Caco-2 (cell line): ENCODE results near the gene FGF22. TPM values are rescaled to one million over a fixed set of nuclear protein-coding genes. Genes with fewer than 3 reads are reported as not detected.

ENCODE experiments used
- BruUV-seq: library from RNA; stranded (reverse); fragments of 400-500 nt; replicated peaks from 2 replicates; lab custom pipeline; 2021; lab: Mats Ljungman, UMichigan
- CTCF ChIA-PET: fragments of 300-600 bp; sonication (Branson Sonifier 250); formaldehyde crosslinking; loops from one replicate; lab custom pipeline; 2022; ENCODE audit warnings: antibody characterized with exemption; lab: Charles Lee
- POLR2A ChIA-PET: fragments of 300-600 bp; sonication (Branson Sonifier 250); formaldehyde crosslinking; loops from one replicate; lab custom pipeline; 2022; ENCODE audit warnings: antibody characterized with exemption; lab: Charles Lee
- DNase-seq, 2 experiments: peaks; one replicate each; pipeline versions ENCODE4 v3.0.0 to v3.0.0-alpha.2; 2020 to 2022
- H3K27me3 ChIP-seq: replicated peaks from 2 replicates; pipeline ENCODE4 v1.6.0; 2011; ENCODE audit warnings: low read length; ENCODE audit not compliant: control insufficient read depth, insufficient read depth
- H3K36me3 ChIP-seq: 2 replicates; pipeline ENCODE4 v1.5.1; 2011; ENCODE audit warnings: low read length; ENCODE audit not compliant: control insufficient read depth, insufficient read depth
- H3K4me1 ChIP-seq: fragments of 250-450 bp; sonication (Bioruptor Pico); 2 replicates; pipeline ENCODE4 v1.5.1; 2020; ENCODE audit warnings: mild to moderate bottlenecking
- H3K4me3 ChIP-seq: 2 replicates; pipeline ENCODE4 v1.5.1; 2011; ENCODE audit warnings: low read depth, mild to moderate bottlenecking, control low read depth, low read length
- H3K9me3 ChIP-seq: fragments of 250-450 bp; sonication (Bioruptor Pico); 2 replicates; pipeline ENCODE4 v1.5.1; 2020; ENCODE audit warnings: mild to moderate bottlenecking, moderate library complexity
- H3K27ac Mint-ChIP-seq: one replicate; pipeline ENCODE4 v1.8.0; 2022; ENCODE audit warnings: mixed read lengths; ENCODE audit not compliant: unreplicated experiment
- H3K27me3 Mint-ChIP-seq: one replicate; pipeline ENCODE4 v1.8.0; 2022; ENCODE audit warnings: mixed read lengths; ENCODE audit not compliant: insufficient read depth, unreplicated experiment
- H3K36me3 Mint-ChIP-seq: one replicate; pipeline ENCODE4 v1.8.0; 2022; ENCODE audit warnings: mild to moderate bottlenecking, mixed read lengths; ENCODE audit not compliant: insufficient read depth, unreplicated experiment
- H3K4me1 Mint-ChIP-seq: one replicate; pipeline ENCODE4 v1.8.0; 2022; ENCODE audit warnings: low read depth, mixed read lengths; ENCODE audit not compliant: unreplicated experiment
- H3K4me3 Mint-ChIP-seq: one replicate; pipeline ENCODE4 v1.8.0; 2022; ENCODE audit warnings: mild to moderate bottlenecking, moderate library complexity, mixed read lengths; ENCODE audit not compliant: unreplicated experiment
- H3K9me3 Mint-ChIP-seq: one replicate; pipeline ENCODE4 v1.8.0; 2022; ENCODE audit warnings: mixed read lengths; ENCODE audit not compliant: unreplicated experiment
- intact Hi-C: fragments of 100-400 bp; cut with micrococcal nuclease; formaldehyde crosslinking; loops from one replicate; pipeline ENCODE4 v1.10.0; 2022; ENCODE audit not compliant: unreplicated experiment
- total RNA-seq: library from RNA; stranded (reverse); gene quantifications from 2 replicates; pipeline ENCODE4 v1.2.3, GENCODE V29; 2022
- TF ChIP-seq, protein P1 (sequence below), 2 experiments: fragments of 200-600 bp in 1 of 2; IDR thresholded peaks; 1 replicate in 1 of 2; 2 replicates in 1 of 2; pipeline versions ENCODE4 v1.5.1 to v1.8.0; 2011 to 2022; ENCODE audit warnings: antibody characterized with exemption in 1 of 2, control low read depth in 1 of 2, inconsistent platforms in 1 of 2, low read depth in 1 of 2, low read length in 1 of 2, mild to moderate bottlenecking in 1 of 2, moderate library complexity in 1 of 2; ENCODE audit not compliant: insufficient read depth in 1 of 2, severe bottlenecking in 1 of 2, unreplicated experiment in 1 of 2

The FGF22 gene
- total RNA-seq, 1 experiment from 2014 or later = 0.68 TPM

DNA sequence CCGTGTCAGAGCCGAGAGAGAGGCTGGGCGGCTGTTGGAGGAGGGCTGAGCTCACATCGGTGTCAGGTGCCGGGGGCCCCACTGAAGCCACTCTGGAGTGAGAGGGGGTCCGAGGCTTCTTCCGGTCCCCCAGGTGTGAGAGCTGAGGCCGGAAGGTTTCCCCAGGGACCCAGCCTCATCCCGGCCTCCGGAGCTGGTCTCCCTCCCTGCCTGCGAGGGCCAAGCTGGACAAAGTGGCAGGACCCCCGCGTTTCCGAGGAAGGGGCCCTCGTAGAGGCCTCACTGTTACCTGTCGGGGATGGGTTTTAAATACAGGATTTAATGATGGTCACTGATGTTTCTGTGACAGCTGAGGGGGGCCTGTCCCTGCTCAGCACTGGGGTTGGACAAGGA is 43.4 kb upstream of the FGF22 start:
- Histone ChIP-seq H3K27me3 (0 out of 2 replicates have a peak, but pooled peaks cover under 1% of the 10 kb centered on the region), H3K4me3 (no peak overlapping the region), H3K4me1 (peaks cover 2% of the 10 kb centered on the region; the same call in 1 of the 2 replicates), H3K36me3 (no peaks in the 10 kb centered on the region), H3K9me3 (no peaks in the 10 kb centered on the region)
- TF ChIP-seq, protein P1, sequence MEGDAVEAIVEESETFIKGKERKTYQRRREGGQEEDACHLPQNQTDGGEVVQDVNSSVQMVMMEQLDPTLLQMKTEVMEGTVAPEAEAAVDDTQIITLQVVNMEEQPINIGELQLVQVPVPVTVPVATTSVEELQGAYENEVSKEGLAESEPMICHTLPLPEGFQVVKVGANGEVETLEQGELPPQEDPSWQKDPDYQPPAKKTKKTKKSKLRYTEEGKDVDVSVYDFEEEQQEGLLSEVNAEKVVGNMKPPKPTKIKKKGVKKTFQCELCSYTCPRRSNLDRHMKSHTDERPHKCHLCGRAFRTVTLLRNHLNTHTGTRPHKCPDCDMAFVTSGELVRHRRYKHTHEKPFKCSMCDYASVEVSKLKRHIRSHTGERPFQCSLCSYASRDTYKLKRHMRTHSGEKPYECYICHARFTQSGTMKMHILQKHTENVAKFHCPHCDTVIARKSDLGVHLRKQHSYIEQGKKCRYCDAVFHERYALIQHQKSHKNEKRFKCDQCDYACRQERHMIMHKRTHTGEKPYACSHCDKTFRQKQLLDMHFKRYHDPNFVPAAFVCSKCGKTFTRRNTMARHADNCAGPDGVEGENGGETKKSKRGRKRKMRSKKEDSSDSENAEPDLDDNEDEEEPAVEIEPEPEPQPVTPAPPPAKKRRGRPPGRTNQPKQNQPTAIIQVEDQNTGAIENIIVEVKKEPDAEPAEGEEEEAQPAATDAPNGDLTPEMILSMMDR (IDR thresholded peaks at IDR 0.05; ENCODE audit: insufficient read depth in 1 of 2, low read depth in 1 of 2, low read length in 1 of 2, severe bottlenecking in 1 of 2, unreplicated experiment in 1 of 2) = no peak
- H3K27ac Mint-ChIP-seq = no peak overlapping the region
- no peaks in the 10 kb centered on the region for H3K4me1 Mint-ChIP-seq
- no peaks in the 10 kb centered on the region for H3K9me3 Mint-ChIP-seq
- BruUV-seq = no TSS peak
- intact Hi-C loops = no loop called here
- H3K4me3 Mint-ChIP-seq = no peak overlapping the region
- DNase-seq = no peak
- ChIA-PET CTCF (no interaction called here), POLR2A (no interaction called here)
- peaks cover 2% of the 10 kb centered on the region for H3K36me3 Mint-ChIP-seq
- H3K27me3 Mint-ChIP-seq = peaks cover 5% of the 10 kb centered on the region

DNA sequence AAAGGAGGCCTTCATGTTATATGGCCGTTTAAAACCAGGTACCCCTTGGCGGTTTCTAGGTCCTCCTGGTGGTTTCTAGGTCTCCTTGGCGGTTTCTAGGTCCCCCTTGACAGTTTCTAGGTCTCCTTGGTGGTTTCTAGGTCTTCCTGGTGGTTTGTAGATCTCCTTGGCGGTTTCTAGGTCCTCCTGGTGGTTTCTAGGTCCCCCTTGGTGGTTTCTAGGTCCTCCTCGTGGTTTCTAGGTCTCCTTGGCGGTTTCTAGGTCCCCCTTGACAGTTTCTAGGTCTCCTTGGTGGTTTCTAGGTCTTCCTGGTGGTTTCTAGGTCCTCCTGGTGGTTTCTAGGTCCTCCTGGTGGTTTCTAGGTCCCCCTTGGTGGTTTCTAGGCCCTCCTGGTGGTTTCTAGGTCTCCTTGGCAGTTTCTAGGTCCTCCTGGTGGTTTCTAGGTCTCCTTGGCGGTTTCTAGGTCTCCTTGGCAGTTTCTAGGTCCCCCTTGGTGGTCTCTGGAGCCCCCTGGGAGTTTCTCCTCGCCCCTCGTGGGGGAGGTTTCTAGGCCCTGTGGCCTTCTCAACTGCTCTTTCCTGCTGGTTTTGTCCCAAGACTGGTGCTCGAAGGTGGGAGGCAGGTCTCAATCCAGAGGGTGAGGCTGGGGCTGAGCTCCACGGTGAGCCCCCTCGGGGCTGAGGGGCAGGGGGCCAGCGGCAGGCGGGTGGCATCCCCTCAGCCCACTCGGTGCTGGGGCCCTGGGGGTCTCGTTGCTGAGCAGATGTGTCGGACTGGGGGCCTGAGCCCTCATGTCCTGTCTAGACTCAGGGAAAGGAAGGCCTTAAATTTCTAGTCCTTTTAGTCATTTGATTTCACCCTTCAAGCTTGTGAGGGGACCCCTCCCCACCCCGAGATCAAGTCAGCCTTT is 42.0 kb upstream of the FGF22 start:
- DNase-seq = no peak
- POLR2A ChIA-PET = no interaction called here
- no peaks in the 10 kb centered on the region for H3K9me3 Mint-ChIP-seq

GRCh38 chr19:601310-601709 is 38.4 kb upstream of the FGF22 start:
- intact Hi-C loops = no loop called here
- BruUV-seq = no TSS peak
- H3K4me1 Mint-ChIP-seq = no peaks in the 10 kb centered on the region
- DNase-seq = no peak
- H3K27ac Mint-ChIP-seq = no peak overlapping the region
- CTCF ChIA-PET = no interaction called here
- TF ChIP-seq, protein P1 (IDR thresholded peaks at IDR 0.05; ENCODE audit: insufficient read depth in 1 of 2, low read depth in 1 of 2, low read length in 1 of 2, severe bottlenecking in 1 of 2, unreplicated experiment in 1 of 2) = no peak
- Histone ChIP-seq H3K4me1 (no peaks in the 10 kb centered on the region), H3K4me3 (no peak overlapping the region), H3K9me3 (no peaks in the 10 kb centered on the region; the same call in 1 of the 2 replicates), H3K27me3 (no peaks in the 10 kb centered on the region), H3K36me3 (no peaks in the 10 kb centered on the region)
- POLR2A ChIA-PET = no interaction called here
- no peaks in the 10 kb centered on the region for H3K9me3 Mint-ChIP-seq
- no peaks in the 10 kb centered on the region for H3K27me3 Mint-ChIP-seq
- no peak overlapping the region for H3K4me3 Mint-ChIP-seq
- H3K36me3 Mint-ChIP-seq = no peaks in the 10 kb centered on the region

More for the DNA sequence above, 42.0 kb upstream of the FGF22 start:
- H3K4me3 Mint-ChIP-seq = no peak overlapping the region
- Histone ChIP-seq H3K9me3 (no peaks in the 10 kb centered on the region; the same call in 1 of the 2 replicates), H3K4me3 (no peak overlapping the region), H3K27me3 (no peaks in the 10 kb centered on the region), H3K36me3 (no peaks in the 10 kb centered on the region), H3K4me1 (no peaks in the 10 kb centered on the region)
- intact Hi-C loops = no loop called here
- BruUV-seq = no TSS peak
- H3K27me3 Mint-ChIP-seq = peaks cover 3% of the 10 kb centered on the region
- TF ChIP-seq, protein P1 (IDR thresholded peaks at IDR 0.05; ENCODE audit: insufficient read depth in 1 of 2, low read depth in 1 of 2, low read length in 1 of 2, severe bottlenecking in 1 of 2, unreplicated experiment in 1 of 2) = no peak
- CTCF ChIA-PET = no interaction called here
- no peaks in the 10 kb centered on the region for H3K4me1 Mint-ChIP-seq
- H3K36me3 Mint-ChIP-seq = no peaks in the 10 kb centered on the region
- no peak overlapping the region for H3K27ac Mint-ChIP-seq
